Astrocyte (in vitro differentiated cells and primary cell): ENCODE measurements around the gene WDR33.

Source experiments
- EZH2 ChIP-seq: IDR thresholded peaks from 2 replicates; pipeline ENCODE4 v1.6.1; 2012; ENCODE audit warnings: mild to moderate bottlenecking, low read length, inconsistent platforms; ENCODE audit not compliant: insufficient read depth
- TF ChIP-seq, protein P1 (sequence below): IDR thresholded peaks from 2 replicates; pipeline ENCODE4 v1.5.1; 2011; ENCODE audit warnings: low read depth, mild to moderate bottlenecking, inconsistent platforms, low read length, moderate library complexity; ENCODE audit not compliant: insufficient read depth

DNA sequence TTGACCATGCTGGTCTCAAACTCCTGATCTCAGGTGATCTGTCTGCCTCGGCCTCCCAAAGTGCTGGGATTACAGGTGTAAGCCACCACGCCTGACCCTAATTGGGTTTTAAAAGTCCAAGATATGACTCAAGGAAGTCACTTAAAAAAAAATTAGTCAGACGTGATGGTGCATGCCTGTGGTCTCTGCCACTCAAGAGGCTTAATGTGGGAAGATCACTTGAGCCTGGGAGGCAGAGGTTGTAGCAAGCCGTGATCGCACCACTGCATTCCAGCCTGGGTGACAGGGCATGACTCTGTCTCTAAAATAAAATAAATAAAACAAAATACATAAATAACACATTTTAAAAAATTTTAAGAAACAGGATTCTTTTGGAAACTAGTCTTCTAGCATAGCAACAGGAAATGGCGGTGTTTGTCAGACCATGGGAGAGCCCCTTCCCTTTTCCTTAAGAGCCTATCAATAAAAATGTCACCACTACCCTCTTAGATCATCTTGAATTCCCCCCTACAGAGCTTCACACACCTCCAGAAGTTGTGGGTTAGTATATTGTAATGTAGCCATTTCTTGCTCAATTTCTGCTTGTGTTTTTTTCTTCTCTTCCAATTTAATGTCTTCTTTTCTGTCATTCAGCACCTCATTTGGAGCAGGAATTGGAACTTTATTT, 89.5 kb downstream of the WDR33 start:
- TF ChIP-seq, protein P1, sequence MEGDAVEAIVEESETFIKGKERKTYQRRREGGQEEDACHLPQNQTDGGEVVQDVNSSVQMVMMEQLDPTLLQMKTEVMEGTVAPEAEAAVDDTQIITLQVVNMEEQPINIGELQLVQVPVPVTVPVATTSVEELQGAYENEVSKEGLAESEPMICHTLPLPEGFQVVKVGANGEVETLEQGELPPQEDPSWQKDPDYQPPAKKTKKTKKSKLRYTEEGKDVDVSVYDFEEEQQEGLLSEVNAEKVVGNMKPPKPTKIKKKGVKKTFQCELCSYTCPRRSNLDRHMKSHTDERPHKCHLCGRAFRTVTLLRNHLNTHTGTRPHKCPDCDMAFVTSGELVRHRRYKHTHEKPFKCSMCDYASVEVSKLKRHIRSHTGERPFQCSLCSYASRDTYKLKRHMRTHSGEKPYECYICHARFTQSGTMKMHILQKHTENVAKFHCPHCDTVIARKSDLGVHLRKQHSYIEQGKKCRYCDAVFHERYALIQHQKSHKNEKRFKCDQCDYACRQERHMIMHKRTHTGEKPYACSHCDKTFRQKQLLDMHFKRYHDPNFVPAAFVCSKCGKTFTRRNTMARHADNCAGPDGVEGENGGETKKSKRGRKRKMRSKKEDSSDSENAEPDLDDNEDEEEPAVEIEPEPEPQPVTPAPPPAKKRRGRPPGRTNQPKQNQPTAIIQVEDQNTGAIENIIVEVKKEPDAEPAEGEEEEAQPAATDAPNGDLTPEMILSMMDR: no peak
- no peak for TF ChIP-seq EZH2
